Measurements from ENCODE around the gene RNF148.

The RNF148 gene, protein sequence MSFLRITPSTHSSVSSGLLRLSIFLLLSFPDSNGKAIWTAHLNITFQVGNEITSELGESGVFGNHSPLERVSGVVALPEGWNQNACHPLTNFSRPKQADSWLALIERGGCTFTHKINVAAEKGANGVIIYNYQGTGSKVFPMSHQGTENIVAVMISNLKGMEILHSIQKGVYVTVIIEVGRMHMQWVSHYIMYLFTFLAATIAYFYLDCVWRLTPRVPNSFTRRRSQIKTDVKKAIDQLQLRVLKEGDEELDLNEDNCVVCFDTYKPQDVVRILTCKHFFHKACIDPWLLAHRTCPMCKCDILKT

DNA sequence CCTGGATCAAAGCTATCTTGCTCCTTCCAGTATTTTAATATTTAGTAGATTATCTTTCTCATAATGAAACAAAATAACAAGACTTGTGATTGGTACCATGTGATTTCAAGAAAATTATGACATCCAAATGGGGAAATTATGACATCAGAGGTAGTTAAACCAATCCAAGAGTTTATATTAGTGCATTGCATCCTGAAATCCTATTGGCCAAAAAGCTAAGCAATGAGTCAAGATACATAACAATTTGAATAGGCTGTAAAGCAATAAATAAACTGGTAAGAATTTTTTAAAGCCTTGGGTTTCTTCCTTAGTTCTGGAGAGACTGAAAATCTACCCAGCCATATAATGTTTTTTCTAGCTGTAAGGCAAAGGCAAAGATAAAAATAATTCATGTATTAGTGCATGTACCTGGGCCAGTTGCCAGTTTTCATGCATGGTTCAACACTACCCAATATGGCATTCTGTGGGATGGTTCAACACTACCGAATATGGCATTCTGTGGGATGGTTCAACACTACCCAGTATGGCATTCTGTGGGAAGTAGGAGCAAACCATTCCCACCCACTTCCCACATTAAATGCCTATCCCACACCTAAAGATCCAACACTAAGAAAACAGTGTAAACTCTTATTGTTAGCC lies at the start of gene RNF148:
RNF148 (minus strand) TSS at position 51 of the 639 bp plus-strand sequence. CDS start 172 bp downstream, outside the sequence.
- DNase-seq = no peak

DNA sequence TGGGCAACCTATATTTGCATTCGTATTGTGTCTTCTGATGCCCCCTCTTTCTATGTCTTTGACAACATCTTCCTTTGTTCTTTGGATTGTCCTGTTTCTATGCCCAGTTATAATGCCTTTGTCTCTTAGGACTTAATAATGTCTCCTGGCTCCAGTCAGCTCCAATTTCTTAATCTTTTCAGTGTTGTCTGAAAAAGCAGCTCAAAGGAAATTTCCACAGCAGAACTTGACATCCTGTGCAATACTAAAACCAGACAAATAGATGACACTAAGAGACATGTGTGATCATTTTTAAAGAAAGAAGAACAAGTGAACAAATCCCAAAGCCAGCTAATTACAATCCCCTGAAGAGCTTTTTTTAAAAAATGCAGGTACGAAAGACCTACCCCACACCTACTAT lies 47.7 kb upstream of the RNF148 start:
- DNase-seq = no peak

DNA sequence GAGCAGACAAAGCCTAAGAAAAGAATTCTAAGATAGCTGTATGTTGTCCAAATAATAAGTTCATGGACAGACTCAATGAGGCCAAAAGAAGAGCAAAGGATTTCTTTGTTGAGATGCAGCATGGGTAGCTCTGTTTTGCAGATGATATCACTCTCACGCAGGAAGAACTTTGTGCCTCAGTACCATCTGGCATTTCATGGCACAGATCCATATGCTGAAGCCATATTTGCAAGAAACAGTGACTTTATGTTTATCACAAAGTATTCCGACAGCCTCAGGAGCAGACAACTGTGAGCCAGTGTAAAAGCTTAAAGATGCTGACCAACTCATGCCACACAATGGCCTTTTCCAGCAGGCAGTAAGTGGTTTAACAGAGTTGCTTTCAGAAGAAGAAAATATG lies 45.5 kb upstream of the RNF148 start:
- DNase-seq = no peak

DNA sequence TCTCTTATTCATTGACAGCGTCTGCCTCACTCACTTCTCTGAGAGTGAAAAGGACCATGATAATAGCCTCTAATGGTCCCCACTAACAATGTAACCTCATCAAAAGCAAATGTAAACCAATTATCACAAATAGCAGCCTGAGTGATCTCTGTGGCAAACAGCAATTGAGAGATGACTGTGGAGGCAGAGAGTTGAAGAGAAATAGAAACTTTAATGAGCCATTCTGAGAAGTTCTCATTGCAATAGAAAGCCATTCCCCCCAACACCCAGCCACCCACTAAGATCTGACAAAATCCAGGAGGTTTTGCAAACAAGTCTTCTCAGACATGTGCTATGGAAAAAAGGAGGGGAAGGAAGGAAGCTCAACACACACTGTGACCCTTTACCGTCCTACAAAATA lies 44.2 kb upstream of the RNF148 start:
- DNase-seq = no peak

DNA sequence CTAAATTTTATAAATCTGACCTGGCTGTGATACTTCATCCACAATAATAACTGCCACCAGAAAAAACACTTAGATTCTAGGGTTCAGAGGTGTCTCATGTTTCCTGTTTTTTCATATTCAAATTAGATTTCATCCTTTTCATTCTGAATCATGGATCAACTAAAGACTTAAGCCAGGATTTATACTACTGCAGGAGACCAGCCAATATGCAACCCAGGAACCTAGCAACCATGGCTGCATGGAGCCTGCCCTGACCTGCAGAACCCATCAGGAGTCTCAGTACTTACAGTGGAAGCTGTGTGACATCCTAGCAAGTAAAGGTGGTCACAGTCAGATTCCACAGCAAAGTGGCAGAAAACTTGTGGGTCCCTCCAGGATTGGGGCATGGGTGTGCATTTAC lies 40.5 kb upstream of the RNF148 start:
- DNase-seq = no peak

DNA sequence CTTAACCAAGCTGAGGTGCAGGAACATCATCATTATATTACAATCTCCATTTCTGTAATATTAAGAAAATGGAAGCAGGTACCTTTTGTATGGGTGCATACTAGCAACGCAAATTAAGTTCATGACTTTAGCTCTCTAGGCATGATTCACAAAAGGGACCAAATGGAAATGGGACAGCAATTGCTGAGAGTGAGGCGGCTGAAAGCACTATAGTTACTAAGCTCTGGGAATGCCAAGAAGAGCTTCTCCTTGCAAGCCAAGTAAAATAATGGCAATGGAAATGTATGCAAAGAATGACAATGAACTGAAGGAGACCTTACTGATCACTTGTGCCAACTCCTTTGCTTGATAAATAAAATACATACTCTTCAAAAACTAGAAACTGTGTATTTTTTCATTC lies 36.2 kb upstream of the RNF148 start:
- DNase-seq = no peak

DNA sequence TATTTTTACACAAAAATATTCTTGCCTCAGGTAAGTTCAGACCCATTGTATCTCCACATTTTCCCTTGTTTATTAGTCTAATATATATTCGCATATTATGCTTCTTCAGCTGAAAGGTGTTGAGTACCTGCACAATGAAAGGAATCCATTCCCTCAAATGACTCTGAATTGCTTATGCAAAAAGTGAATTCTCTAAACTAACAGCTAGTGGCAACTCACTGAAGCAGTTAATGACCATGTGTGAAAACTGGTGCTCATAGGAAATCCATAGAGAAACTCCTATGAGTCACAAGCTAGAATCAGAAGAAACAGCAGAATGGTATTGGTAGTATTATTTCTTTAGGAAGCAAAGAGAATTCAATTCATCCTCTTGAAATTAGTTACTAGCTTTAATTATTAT lies 33.5 kb upstream of the RNF148 start:
- DNase-seq = no peak

DNA sequence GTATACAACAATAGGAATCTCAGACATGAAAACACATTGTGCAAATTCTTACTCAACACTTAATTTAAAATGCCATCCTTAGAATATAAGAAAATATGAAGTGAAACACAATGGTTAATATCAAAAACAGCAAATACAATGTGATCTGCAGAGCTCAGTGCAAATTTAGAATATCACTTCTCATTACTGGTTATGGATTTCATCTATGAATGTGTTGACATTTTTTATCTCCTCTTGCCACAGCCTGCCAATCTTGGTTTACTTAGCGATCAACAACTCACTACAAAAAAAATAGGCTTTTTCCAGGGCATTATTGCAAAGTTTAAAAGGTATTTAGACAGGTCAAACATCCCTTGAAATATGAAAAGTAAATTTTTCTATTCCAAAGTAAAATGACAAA lies 25.0 kb upstream of the RNF148 start:
- no peak for DNase-seq

DNA sequence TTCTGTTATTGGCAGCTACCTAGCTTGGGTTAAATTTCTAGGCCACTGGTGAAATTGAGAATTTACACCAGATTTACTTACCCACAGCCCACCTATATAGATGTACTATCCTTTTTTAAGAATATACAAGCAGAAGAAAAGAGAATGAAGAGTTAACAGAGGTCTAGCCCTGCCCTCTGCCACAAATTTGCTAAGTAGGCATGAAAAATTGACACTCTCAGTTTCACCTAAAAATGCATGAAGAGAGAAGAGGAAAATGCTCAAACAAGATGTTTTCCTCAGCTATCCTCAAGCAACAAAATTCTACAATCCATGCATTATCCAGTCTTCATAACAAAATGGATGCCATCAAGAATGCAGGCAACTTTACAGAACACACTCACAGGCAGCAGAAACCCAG lies 24.6 kb upstream of the RNF148 start:
- DNase-seq = no peak

DNA sequence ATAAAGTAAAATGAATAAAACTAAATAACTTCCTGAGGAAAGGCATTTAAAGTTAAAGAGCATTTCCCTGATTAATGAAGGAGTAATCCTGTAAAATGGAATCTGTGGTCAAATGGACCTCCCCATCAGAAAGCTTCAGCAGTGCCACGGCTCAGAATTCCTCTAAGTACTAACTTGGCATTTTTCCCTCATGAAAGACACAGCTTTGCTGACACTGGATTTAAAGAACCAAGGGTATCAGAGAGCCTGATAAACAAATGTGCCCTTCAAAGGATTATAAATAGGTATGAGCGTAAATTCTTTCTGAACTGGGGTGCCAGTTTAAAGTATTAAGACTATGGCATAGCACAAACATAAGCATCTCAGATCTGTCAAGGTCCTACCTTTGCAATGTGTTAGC lies 24.2 kb upstream of the RNF148 start:
- DNase-seq = no peak

DNA sequence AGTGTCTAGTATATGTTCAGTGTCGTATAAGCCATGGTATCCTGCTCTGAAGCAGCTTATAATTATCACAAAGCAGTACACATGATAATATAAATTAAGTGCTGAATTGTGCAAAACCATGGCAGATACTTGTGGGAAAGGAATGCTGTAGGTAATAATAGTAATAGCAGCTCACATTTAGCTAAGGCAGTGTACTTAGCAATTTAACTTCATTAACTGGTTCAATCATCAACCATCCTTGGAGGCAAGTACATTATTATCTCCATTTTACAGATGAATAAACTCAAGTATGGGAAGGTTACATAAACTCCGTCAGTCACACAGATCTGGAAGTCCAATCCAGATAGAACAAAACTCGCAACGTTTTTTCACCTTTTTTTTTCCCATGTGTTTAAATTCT lies 21.6 kb upstream of the RNF148 start:
- DNase-seq = no peak

DNA sequence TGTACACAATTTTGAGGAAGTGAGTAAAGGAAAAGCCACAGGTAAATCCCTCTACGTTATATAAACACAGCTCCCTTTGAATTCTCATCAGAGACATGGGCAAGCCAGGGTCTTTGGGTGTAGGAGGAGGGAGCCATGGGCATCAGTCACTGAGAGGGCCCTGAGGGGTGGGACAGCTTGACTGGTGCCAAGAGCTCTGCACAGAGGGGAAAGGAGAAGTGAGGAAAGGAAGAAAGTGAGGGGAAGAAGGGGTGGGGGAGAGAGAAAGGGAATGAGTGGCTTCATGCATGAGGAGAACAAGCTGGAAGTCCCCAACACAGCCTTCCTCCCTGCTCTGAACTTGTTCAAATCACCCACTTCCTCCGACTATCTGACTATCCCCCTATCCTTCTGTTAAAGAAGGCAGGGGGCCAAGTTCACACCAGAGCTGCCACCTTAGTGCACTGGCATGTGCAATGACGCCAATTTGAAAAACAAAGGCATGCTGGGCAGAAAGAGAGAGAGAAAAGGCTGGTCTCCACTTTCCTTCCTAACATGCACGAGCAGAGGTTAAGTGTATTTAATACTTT lies 16.4 kb upstream of the RNF148 start:
- no peak for DNase-seq

DNA sequence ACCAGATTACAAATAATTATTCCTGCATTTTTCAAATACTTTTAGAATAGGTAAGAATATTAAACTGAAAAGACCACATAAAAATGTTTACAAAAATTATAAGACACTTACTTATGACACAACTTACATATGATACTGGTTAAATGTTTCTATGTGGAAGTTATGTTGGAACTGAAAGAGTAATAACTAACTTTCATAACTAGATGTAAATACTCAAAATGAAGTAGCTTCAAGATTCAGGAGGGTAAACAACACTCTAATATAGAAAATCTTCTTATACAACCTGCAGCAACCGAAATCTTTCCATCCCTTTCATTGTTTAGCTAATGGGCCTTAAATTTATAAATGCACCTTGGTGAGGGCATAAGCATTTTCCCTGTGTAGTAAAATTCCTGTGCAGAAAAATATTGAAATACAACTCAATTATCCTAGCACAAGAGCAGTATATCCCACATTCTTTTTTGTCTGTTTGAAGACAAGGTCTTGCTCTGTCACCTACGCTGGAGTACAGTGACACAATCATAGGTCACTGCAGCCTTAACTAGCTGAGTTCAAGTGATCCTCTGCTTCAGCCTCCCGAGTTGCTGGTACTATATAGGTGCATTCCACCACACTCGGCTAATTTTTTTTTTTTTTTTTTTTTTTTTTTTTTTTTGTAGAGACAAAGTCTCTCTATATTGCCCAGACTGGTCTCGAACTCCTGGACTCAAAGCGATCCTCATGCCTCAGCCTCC lies 14.8 kb upstream of the RNF148 start:
- no peak for DNase-seq

DNA sequence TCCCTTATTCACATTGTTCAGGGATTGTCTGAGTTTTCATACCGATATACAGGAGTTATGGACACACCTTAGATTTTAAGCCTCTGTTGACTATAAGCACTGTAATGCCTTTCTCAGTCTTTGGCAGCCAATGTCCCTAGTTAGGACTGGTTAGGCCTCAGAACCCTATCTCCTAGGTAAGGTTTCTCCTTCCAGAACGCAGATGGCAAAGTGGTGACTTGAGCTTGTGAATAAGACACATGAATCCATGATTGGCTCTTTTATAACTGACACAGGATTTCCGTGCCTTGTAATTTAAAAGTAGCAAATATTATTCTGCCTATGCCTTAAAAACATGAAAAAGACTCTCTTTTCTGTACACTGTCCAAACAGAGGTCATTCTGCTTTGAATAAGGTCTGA lies 12.5 kb upstream of the RNF148 start:
- DNase-seq = no peak

DNA sequence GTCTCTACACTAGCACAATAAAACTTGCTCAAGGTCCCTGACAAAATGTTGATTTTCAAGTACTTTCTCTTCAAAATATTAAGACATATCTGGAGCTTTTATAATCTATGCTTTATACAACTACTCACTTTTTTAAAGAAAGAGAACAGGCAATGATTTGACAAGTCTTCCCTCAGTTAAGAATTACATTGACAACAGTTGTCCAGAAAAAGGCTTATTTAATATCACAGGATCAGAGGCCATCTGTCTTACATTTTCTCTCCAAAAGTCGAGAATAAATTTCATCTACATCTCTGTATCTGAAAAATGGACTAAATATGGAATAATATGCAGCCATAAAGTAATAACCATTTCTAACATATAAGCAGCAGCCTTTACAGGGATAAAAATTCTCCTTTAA lies 8.2 kb upstream of the RNF148 start:
- DNase-seq = no peak

DNA sequence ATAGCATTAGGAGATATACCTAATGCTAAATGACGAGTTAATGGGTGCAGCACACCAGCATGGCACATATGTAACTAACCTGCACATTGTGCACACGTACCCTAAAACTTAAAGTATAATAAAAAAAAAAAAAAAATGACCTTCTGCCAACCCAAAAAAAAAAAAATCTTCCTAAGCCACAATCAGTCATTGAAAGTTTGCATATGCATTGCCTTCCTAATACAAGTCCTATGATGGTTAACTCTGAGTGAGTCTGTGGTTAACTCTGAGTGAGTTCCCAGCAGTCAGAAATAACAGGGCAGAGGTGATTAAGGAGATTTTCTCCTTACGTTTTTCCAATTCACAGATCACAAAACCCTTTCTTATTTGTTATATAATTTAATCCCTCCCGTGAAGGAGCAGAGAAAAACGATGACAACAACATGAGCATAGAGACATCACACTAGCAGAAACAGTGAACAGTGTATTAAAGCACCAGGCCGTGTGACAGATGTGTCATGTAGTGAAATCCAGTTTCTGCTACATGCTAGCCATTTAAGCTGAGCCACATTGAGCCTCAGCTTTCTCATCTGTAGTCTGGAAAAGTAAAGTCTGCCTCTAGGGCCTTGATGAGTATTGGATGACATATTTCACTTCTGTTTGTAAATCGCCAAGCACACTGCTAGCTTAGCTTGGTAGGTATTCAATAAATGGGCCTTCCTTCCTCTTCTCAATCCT lies 7.4 kb upstream of the RNF148 start:
- DNase-seq = no peak

DNA sequence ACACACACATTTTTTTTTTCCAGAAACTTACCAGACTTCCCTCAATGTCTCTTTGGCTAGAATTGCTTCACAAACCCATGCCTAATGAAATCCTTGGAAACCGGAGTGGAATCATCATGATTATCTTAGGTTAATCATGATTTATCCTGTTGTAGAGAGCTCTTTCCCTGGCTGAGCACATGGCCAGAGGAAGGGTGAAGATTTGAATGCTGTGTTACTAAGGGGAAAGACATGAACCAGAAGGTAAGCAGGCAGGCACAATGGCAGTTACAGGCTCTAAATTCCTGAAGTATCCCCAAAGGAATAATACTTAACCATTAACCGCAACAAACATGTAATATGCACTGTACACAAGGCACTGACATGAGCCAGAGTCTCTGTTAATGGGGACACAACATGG lies 4.1 kb upstream of the RNF148 start:
- DNase-seq = no peak

DNA sequence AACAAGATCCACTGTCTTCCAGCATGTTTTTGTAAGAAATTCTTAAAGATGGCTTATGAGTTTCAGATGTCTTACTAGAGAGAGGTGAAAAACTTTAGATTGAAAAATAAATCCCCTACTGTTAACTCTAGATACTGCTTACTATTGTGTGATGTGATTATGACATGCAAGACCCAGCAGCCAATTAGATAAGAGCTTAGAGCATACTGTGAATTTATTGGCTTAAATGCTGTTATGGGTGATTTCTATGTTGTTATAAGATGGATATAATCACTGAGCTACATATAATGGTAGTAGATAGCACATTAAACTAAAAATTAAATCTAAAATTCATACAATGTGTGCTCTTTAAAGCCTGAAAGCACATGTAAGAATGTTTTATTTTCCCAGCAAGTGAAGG lies 3.7 kb downstream of the RNF148 start, which contains the start of gene RNF133:
RNF133 (minus strand) TSS at position 101 of the 400 bp plus-strand sequence. CDS start 199 bp downstream, outside the sequence.
- DNase-seq = no peak

DNA sequence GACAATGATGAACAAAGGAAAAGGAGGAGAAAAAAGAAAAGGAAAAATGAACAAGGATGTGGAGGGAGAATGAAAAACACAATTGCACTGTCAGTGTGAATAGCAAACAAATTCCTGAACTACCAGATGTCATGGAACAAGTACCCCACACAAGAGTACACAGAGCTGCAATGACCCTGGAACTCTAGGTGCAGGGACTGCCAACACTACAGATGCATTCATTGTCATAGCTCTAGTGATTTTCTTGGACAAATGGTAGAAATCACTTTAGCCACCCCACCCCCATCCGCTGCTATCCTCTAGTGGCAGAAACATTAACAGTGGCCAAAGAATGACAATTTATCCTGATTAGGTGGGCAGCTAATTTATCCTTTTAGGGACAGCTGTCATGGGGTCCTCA lies 6.9 kb downstream of the RNF148 start:
- DNase-seq = no peak

DNA sequence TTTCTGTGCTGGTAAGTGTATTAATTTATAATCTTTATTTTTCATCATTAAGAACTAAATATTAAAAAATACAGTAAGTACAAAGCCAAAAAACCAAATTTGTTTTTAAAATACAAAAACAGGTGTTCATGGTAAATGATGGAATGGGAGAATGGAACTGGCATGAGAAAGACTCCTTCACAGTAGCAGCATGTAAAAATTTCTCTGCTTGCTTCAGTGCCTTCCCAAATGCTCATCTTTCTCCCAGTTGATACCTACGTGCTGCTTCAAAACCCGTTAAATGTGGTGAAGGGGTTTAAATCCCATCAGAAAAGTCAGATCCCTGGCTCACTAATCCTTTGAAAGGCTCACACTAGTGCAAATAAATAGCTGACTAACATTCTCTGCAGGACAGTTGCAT lies 8.0 kb downstream of the RNF148 start:
- DNase-seq = no peak

DNA sequence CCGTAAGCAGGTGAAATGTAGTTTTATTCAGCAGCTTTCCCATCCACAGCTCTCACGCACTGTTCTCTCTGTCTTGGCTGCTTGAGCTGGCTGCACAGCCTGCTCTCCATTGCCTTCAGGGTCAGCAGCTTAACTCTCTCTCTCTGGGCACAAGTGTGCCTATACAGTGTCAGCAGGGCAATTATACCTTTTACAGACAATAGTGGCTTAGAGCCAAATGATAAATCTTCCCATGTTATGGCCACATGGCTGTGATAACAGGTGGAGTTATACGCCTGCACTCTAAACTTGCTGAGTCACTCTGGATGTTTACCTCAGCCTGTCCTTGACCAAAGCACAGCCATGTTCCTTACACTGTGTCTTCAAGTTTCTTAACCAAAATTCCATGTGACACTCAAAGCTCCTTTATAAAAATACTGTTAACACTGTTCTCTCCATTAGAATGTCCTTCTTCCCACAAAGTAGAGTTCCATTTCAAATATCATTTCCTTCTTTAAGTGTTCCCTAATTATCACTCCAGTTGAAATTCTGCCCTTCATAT lies 9.9 kb downstream of the RNF148 start:
- DNase-seq = no peak

DNA sequence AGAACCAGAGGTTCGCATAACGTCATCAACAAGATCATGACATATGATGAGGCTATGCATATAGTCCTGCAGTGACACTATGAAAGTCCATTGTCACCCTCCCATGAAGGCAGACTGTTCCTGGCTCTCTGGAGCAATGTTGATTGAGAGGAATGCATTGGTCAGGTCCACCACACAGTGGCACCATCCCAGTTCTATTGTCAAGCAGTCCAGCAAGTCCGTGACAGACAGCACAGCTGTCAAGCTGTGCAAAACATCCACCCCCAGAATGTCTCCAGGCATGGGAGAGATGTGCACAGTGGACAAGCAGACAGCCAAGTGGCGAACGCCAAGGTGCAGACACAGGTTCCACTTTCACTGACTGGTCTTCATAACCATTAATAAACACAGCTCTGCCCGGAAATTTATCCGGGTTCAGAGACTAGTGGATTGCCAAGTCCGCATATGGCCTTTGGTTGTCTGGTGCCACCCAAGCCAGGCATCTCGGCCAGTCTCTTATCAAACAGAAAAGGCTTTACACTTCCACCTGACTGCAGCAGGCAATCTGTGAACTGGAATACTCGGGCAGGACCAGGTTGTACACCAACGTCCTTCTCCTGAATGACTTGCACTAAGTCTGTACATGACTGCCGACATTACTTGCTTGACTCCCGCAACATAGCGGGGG lies 11.0 kb downstream of the RNF148 start:
- DNase-seq = no peak
